Diencephalon (tissue), 1 donor: Measurements from ENCODE around the gene DPY19L2. TPM values are rescaled to one million over a fixed set of nuclear protein-coding genes. Genes with fewer than 3 reads are reported as not detected.

Experiments used
- total RNA-seq: library from RNA; depleted of rRNA; stranded (reverse); fragments of >200 nt; gene quantifications from one replicate; pipeline ENCODE4 v1.2.3, GENCODE V29; 2014

The DPY19L2 gene
- total RNA-seq = 35.5 TPM

DNA sequence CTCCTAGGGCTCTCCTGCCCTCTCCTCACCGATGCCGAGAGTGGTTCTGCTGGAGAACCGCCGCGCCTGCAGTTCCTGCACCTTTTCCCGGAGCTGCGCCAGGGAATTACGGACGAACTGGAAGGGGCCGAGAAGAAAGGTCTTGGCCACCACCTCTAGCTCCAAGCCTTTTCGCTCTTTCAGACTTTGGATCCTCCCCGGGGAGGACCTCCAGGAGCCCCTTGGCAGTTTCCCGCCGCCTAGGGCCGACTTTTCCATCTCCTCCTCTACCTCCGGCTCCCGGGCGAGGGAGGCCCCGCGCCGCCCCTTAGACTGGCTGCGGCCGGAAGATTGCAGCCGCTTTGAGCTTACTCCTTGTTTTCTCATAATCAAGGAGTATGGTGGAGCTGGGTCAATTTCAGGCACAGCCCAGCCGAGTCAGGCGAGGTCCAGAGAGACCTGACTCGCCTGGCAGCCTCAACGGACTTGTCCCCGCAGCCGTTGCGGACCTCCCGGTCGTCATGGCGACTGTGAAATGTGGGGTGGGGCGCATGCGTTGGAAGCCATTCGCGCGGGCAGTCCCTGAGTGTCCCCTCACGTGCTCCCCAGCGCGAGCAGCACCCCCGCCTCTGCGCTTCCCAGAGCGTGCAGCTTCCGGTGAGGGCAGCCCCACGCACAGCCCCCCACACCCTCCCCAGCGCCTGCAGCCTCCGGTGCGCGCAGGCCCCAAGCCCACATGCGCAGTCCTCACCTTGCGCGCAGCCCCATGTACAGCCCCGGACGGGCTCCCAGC is at the start of gene DPY19L2:
Gene DPY19L2 (minus strand): TSS at position 466 of the 772 bp plus-strand sequence. CDS start 100 bp downstream, at position 366.

Other genes with a start within 250 kb of the DPY19L2 start
- 16.4 TPM for gene RXYLT1, start 111.4 kb upstream of the DPY19L2 start, total RNA-seq
- 24.7 TPM for gene SRGAP1, start 176.2 kb upstream of the DPY19L2 start, total RNA-seq